NCI-H2029 treated with DMSO at 0.1 percent for 48 hours (cell line): Measurements from ENCODE around the gene SLC17A7.

ENCODE experiments used
- DNase-seq: peaks from one replicate; lab custom pipeline; 2025; lab: John Stamatoyannopoulos, UW

The SLC17A7 gene

GRCh38 chr19:49408816-49409440, 32.4 kb downstream of the SLC17A7 start:
- DNase-seq: no peak

DNA sequence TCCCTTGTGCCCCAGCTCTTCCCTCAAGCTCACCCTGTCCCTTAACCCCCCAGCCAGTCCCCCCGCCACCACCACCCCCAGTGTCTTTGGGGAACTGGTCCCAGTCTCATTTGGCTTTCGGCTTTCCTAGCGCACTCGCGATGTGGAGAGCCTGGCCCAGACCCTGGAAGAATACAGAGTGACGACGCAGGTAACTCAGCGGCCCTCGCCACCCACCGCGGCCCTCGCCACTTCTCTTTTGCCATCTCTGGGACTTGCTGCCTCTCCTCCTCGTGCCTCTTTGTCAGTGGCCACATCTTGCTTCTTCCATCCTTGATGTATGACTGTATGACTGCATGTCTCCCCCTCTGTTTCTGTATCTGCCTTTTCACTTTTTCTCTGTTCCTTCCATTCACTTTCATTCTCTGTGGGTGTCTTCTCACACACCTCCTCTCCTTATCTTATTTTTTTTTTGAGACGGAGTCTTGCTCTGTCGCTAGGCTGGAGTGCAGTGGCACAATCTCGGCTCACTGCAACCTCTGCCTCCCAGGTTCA, 33.8 kb downstream of the SLC17A7 start:
- no peak for DNase-seq

DNA sequence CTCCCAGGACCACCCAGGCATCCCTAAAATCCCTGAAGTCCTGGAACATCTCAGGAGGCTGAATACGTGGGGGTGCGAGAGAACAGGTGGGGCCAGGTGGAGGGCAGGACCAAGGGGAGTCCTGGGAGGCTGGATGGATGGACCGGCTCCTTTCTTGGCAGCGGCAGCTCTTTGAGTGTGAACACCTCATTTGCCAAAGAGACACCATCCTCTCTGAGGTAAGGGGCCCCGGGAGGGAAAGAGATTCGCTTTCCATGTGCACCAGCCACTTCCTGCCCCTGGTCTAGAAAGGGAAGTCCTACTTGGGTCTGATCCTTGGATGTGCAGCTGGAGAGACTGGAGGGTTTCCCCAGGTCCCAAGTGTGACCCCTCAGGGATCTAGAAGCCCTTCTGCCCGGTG, 34.2 kb downstream of the SLC17A7 start:
- DNase-seq: no peak

DNA sequence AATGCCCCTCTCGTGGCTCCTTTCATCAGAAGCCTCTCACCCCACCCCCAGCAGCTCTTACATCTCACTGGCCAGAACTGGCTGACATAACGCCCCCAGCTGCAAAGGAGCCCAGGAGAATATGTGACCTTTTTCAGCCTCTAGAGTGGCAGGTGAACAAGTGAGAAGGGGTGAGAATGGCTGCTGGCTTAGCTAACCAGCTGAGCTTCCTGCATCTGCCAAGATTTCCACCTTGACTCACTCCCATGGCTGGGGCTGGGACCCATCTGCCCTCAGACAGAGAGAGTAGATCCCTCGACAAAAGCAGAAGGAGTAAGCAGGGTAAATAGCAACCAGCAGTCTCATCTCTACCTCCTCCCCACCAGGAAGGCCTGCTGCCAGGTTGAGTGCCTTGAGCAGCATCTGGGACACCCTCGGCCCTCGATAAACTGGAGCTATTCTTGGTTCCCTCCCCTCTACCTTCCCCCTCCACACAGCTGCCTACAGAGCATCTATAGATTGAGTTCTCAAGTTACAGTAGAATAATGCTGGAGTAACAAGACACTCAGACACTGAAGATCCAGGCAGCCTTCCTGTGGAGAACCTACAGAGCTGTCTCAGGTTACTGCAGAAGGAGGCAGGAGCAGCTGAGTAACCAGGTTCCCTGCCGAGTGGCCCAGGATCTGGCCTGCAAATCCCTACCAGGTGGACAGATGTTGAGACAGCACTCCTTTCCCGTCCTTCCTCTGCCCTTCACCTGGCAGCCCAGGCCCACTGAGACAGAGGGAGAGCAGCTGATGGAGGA, 37.7 kb downstream of the SLC17A7 start:
- peak; percentile 91 for DNase-seq

DNA sequence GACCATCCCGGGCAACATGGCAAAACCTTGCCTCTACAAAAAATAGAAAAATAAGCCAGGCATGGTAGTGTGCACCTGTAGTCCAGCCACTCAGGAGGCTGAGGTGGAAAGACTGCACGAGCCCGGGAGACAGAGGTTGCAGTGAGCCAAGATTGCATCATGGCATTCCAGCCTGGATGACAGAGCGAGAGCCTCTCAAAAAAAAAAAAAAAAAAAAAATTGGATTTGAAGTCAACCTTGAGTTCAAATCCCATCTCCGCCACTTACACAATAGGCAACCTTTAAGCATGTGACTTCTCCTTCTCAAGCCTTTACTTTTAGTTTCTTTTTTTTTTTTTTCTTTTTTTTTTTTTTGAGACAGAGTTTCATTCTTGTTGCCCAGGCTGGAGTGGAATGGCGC, 41.3 kb downstream of the SLC17A7 start:
- DNase-seq: no peak

DNA sequence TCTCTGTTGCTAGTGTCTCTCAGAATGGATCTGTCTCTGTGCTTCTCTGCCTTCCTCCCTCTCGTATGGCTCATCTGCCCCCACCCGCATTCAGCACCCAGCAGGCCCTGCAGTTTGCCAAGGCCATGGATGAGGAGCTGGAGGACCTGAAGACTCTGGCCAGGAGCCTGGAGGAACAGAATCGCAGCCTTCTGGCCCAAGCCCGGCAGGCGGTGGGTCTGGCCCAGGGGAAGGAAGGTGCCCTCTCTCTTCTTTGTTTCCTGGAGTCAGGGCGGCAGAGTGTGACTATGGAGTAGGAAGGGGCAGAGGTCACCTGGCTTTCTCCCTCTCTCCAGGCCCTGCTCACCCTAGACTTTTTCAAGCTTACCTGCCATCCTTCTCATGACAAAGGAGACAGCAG, 42.4 kb downstream of the SLC17A7 start:
- no peak for DNase-seq

GRCh38 chr19:49398001-49398615, 43.2 kb downstream of the SLC17A7 start:
- DNase-seq: no peak

DNA sequence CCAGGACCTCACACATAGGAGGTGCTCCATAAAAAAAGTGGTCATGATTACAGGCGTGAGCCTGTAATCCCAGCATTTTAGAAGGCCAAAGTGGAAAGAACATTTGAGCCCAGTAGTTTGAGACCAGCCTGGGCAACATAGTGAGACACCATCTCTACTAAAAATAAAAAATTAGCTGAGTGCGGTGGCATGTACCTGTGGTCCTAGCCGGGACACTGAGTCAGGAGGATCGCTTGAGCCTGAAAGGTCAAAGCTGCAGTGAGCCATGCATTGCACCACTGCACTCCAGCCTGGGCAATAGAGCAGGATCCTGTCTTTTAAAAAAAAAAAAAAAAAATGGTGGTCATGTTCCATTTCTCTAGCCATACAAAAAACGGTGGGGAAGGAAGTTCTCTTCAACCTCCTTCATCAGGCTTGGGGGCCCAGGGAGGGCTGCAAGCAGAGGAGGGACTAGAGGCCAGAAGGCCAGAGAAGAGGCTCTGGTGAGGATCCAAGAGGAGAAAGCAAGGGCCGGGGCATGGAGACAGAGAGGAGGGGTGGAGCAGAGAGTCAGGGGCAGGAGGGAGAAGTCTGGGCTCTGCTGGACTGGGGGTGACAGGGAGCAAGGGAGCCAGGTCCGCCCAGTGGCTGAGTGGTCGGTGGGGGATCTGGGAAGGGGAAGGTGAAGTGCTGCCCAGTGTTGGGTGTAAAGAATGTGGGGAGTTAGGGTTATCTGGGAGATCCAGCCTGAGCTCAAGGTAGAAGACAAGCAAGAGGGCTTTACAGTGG, 44.4 kb downstream of the SLC17A7 start:
- no peak for DNase-seq

- DNase-seq: no peak
Measured at GRCh38 chr19:49395581-49396407, 45.5 kb downstream of the SLC17A7 start.

DNA sequence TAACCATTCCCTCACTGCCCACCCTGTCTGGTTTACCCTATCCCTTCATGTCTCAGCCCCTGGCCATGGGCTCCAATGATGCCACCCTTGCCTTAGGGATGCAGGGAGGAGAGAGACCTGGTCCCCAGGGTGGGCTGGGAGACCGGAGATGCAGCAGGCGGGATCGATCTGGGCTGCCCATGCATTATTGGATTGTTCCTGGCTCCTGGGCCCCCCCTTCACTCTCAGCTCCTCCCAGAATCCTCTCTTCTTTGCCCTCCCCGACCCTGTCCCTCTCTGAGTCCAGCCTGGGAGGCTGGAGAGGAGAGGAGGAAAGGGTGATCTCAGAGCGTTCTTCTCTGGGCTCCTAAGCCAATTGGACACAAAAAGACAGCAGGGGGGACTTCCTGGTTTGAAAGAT, 47.4 kb downstream of the SLC17A7 start:
- DNase-seq: no peak

DNA sequence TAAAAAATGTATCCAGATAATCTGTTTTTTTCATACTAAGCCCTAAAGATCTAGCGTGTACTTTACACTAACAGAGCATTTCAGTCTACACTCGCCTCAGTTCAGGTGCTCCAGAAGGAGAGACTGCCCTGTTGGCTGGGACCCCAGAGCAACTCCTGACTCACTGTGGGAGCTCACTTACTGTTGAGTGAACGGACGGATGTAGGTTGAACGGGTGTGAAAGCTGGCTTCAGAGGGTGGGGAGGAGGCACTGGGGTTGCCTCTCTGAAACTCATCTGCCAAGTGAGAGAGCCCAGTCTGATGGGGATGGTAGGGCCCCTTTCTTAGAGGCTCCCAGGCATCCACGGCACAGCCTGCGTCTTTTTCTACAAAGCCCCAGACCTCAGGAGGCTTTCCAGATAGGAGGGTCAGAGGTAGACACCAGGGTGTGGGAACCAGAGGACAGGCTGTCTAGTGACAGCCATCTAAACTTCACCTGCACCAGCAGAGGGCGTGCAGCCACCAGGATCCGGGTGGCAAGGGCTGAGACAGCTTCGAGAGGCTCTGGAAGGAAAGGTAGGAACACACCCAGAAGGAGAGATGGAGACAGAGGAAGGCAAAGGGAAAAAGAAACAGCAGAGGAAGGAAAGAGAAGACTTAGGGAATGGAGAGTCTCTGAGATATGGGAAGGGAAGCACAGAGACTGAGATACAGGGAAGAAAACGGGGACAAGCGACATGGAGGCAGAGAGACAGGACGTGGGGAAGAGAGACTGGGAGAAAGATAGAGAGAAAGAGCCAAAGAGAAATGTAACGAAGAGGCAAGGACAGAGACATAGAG, 49.5 kb downstream of the SLC17A7 start:
- peak; percentile 81 for DNase-seq

DNA sequence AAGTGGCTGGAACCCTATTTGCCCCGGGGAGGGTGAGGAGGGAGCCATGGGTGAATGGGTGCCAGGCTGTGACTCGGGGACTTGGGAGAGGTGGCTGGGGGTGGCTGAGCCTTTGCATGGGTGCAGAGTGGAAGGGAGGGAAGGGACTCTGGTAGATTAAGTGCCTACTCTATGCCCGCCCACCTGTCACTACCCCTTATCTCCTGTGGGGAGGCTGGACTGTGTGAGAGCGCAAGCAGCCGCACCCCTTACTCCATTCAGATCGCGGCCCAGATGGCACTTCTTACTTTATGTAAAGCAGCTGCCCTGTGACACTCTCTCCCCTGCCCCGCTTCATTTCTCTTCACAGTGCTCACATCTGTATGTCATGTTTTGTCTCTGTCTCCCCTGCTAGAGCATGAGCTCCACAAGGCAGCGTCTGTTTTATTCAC, 50.4 kb downstream of the SLC17A7 start:
- DNase-seq: no peak

DNA sequence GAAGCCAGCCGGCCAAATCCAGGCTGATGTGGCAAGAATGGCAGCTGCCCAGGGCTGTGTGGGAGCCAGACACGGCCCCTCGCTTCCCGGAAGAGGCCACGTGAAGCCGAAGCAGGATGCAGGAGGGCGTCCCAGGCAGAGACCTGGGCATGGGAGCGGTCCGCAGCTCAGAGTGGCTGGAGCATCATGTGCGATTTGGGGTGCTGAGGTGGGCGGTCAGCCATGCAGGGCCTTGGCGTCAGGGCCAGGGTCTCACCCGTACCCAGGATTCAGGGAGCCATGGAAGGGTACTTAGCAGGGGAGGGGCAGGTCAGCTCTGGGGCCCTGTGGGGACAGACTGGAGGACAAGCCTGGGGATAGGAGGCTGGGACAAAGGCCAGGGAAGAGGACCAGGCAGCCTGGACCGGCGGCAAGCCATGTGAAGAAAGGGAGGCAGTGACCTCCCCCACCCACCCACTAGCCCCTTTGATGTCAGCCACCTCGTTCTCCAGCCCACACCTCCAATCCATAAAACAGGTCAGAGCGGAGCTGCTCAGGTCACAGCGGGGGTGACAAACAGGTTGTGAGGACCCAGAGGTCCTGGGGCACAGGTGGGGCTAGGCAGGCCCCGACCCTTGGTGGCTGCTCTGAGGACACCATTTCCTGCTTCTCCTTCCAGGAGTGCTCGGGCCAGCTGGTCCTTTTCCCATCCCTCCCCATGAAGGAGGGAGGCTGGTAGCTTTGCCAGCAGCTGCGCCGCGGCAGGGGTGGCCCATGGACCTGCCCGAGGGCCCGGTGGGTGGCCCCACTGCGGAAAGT, 51.0 kb downstream of the SLC17A7 start:
- no peak for DNase-seq

DNA sequence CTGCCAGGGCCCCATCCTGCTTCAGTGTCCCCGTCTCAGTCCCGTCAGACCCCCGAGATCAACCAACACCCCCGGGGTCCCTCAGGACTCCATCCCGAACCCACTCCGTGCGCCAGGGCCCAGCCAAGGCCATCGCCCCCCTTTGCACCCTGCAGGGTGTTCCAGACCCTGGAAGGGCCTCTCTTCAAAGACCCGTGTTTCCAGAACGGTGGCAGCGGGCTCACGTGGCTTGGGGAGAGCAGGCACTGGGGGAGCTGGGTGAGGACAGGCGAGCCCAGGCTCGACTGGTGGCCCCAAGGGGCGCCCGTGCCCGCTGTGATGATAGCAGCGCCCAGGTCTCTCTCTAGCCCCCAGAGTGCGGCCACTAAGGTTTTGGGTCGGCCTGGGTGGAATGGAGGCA, 51.9 kb downstream of the SLC17A7 start:
- DNase-seq: no peak

- DNase-seq: peak; percentile 31
Measured at GRCh38 chr19:49387936-49388372, 53.4 kb downstream of the SLC17A7 start, which contains the start of gene KASH5. Gene KASH5 (plus strand): TSS chr19:49388249. CDS start chr19:49390884, 2,635 bp downstream.

GRCh38 chr19:49383599-49383998, 57.7 kb downstream of the SLC17A7 start:
- no peak for DNase-seq

DNA sequence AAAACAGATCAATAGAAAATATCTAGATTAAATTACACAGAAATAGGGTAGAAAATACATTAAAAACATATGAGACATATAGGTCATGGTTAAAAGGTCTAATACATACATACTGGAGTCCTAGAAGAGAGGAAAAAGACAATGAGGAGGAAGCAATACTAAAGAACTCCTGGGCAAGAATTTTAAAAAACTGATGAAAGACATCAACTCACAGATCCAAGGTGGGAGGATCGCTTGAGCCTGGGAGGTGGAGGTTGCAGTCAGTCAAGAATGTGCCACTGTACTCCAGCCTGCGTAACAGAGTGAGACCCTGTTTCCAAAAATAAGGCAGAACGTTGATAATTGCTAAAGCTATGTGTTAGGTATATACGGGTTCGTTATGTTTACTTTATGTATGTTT, 58.7 kb downstream of the SLC17A7 start:
- no peak for DNase-seq

DNA sequence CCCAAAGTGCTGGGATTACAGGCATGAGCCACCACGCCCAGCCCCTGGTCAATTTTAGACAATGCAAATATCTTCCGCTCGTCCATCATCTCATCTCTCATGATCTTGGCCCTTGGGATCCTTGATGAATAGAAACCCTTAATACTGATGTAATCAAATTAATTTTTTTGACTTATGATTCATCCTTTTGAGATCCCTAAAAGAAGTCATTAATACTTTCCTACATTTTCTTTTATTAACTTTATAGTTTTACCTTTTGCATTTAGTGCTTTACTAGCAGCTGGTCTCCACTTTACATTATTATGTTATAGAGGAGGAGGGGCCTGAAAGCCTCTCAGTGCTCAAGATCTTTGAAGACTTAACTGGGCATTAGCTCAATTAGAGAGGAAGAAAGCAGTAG, 60.9 kb downstream of the SLC17A7 start:
- no peak for DNase-seq
